Mesodermal cell (in vitro differentiated cells): Measurements from ENCODE around the gene ASPRV1. TPM values are rescaled to one million over a fixed set of nuclear protein-coding genes. Genes with fewer than 3 reads are reported as not detected.

Source experiments
- H3K27ac ChIP-seq: 2 replicates; pipeline ENCODE4 v1.7.0; 2013; ENCODE audit warnings: mild to moderate bottlenecking, low read depth, low read length, moderate library complexity; ENCODE audit not compliant: severe bottlenecking
- H3K36me3 ChIP-seq: 2 replicates; pipeline ENCODE4 v1.7.1; 2013; ENCODE audit warnings: mild to moderate bottlenecking, low read length, moderate library complexity; ENCODE audit not compliant: control insufficient read depth, insufficient read depth
- H3K4me1 ChIP-seq: one replicate; pipeline ENCODE4 v1.7.1; 2013; ENCODE audit warnings: mild to moderate bottlenecking, low read length; ENCODE audit not compliant: insufficient read depth, control insufficient read depth, poor library complexity, severe bottlenecking
- H3K4me3 ChIP-seq: 2 replicates; pipeline ENCODE4 v1.7.0; 2013; ENCODE audit warnings: low read length, control low read depth, mild to moderate bottlenecking; ENCODE audit not compliant: insufficient read depth, poor library complexity, severe bottlenecking; ENCODE audit errors: extremely low read depth
- H3K9me3 ChIP-seq: 2 replicates; pipeline ENCODE4 v1.7.1; 2013; ENCODE audit warnings: mild to moderate bottlenecking, low read length, moderate library complexity; ENCODE audit not compliant: control insufficient read depth
- WGBS, 2 experiments: methylation state at CpG; one replicate each; pipeline ENCODE4 v1.1.5; 2013; ENCODE audit warnings: missing lambda C conversion rate in 2 of 2; ENCODE audit not compliant: insufficient coverage in 2 of 2; 5-methylcytosine and 5-hydroxymethylcytosine counted together
- polyA plus RNA-seq, 2 experiments: library from polyadenylated mRNA; stranded (reverse); fragments of 50-300 nt; gene quantifications; one replicate each; pipeline ENCODE4 v1.2.3, GENCODE V29; 2013

Gene ASPRV1
- polyA plus RNA-seq (2013, experiment 1 of 2) = 0.85 TPM
- 0.51 TPM for polyA plus RNA-seq (2013, experiment 2 of 2)

DNA sequence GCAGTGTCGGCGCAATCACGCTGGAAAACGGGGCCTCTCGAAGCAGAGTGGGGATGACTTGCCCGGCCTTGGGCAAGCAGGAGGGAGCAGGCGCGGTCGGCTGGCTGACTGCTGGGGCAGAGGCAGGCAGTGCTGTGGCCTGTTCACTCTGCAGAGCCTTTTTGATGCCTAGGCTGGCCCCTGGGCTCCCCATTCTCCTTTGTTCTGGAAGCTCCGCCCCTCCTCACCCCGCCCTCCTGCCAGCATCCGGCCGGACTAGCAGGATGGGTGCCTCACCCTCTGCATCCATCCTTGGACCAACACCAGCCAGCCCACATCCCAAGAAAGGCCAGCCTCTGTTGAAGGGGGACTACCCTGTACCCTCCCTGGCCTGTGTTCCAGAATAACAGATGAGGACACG is at the start of gene ASPRV1:
Gene ASPRV1, minus strand, starts transcription at position 136 of the 400 bp plus-strand sequence. CDS start 195 bp downstream, outside the sequence.
- H3K27ac ChIP-seq = no peak within 1 kb of the TSS
- 92 to 95% methylated on average over 12 to 14 of the region's 14 CpGs for WGBS, 2 experiments
- H3K4me1 ChIP-seq = no peaks in the 10 kb centered on the region
- H3K4me3 ChIP-seq = no peak within 1 kb of the TSS
- H3K9me3 ChIP-seq = no peaks in the 10 kb centered on the region
- no peaks in the 10 kb centered on the region for H3K36me3 ChIP-seq

DNA sequence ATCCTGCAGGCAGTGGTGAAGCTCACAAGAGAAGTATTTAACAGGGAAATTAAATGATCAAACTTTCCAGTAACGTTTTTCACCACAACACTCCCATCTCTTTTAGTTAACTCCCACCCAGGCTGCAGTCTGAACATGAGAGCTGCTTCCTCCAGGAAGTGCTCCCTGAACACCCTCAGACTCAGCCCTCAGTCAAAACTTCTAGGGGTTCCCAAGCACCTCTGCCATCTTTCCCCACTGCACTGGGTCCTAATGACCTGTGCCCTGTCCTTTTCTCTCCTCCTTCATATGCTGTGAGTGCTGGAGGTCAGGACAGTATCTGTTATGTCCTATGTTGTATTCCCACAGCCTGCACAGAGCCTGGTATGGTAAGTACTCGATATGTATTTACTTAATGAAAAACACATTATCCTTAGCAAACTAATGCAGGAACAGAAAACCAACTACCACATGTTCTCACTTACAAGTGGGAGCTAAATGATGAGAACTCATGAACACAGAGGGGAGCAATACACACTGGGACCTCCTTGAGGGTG is 49.2 kb upstream of the ASPRV1 start:
- WGBS, 2 experiments = 86 to 88% methylated on average over 1 of the region's 2 CpGs
- Histone ChIP-seq H3K27ac (no peak overlapping the region), H3K9me3 (no peaks in the 10 kb centered on the region), H3K4me1 (no peaks in the 10 kb centered on the region), H3K36me3 (no peaks in the 10 kb centered on the region), H3K4me3 (no peak overlapping the region)

DNA sequence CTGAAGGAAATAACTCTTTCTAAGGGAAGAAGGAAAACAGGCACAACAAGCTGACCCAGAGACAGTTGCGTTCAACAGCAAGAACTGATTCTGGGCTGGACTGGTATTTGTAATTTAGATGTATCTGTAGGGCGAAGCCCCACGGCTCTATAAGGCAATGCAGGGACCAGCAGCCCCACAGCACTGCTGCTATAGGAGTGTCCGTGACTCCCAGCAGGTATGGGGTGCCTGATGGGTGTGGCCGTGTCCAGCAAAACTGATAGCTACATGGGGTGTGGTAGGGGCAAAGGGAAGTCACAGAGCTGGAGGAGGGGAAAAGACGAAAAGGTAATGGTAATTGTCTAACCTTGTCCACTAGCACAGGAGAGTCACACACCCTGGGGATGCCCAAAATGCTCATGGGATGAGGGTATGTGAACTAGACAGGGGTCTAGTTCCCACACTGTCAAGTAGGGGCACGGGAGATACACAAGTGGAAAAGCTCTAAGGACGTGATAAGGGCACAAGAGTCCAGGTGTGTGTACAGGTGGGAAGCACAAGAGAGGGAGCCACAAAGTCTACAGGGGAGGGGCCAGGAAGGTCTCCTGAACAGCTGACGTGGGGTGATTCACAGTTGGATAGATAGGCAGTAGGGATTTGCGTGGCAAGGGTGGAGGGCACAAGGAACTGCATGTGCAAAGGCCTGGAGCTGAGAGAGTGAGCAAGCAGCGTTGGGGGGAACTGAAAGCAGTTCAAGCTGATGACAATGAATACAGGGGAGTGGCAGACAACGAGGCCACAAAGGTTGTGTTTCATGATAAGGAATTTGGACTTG is 48.5 kb upstream of the ASPRV1 start:
- Histone ChIP-seq H3K36me3 (no peaks in the 10 kb centered on the region), H3K4me3 (no peak overlapping the region), H3K27ac (no peak overlapping the region), H3K4me1 (no peaks in the 10 kb centered on the region), H3K9me3 (no peaks in the 10 kb centered on the region)
- 89% methylated on average over 11 to 12 of the region's 12 CpGs for WGBS, 2 experiments

DNA sequence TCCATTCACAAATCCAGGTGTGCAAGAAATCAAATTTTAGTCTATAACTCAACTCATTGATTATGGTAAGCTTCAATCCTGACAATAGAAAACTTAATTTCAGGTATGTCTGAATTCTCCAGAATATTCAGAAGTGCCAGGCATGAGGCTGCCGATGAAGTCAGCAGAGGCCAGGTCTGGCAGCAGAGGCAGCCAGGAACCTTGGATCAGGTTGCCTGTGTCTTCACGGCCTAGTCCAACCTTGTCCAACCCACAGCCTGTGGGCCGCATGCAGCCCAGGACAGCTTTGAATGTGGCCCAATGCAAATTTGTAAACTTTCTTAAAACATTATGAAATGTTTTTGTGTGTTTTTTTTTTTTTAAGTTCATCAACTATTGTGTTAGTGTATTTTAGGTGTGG is 46.9 kb upstream of the ASPRV1 start:
- H3K27ac ChIP-seq = no peak overlapping the region
- WGBS, 2 experiments = 93 to 100% methylated on average over 1 to 2 of the region's 3 CpGs
- no peak overlapping the region for H3K4me3 ChIP-seq

DNA sequence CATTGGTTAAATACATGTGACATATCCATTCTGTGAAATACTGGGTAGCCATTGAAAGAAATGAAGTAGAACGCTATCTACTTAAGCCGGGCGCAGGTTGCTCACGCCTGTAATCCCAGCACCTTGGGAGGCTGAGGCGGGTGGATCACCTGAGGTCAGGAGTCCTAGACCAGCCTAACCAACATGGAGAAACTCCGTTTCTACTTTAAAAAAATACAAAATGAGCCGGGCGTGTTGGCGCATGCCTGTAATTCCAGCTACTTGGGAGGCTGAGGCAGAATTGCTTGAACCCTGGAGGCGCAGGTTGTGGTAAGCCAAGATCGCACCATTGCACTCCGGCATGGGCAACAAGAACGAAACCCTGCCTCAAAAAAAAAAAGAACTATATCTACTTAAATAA is 45.7 kb upstream of the ASPRV1 start:
- Histone ChIP-seq H3K27ac (no peak overlapping the region), H3K4me1 (no peaks in the 10 kb centered on the region), H3K36me3 (no peaks in the 10 kb centered on the region), H3K9me3 (no peaks in the 10 kb centered on the region), H3K4me3 (no peak overlapping the region)
- 94 to 95% methylated on average over 9 of the region's 13 CpGs for WGBS, 2 experiments

More for the DNA sequence above, 46.9 kb upstream of the ASPRV1 start:
- no peaks in the 10 kb centered on the region for H3K9me3 ChIP-seq
- no peaks in the 10 kb centered on the region for H3K4me1 ChIP-seq
- H3K36me3 ChIP-seq = no peaks in the 10 kb centered on the region

DNA sequence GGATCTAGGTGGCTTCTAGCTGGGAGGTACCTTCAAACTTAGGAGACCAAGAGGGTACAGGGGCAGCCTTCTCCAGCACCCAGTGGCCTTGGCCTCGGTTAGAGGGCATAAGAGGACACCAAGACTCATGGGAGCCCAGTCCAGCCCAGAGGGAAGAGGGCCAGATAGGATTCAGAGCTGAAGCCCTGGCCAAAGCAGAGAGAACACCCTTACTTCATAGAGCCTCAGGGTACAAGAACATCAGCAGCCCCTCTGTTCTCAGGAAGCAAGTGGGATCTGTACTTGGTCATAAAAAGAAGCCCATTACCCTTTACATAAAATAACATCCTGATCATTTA is 45.0 kb upstream of the ASPRV1 start:
- Histone ChIP-seq H3K9me3 (no peaks in the 10 kb centered on the region), H3K27ac (no peak overlapping the region), H3K36me3 (no peaks in the 10 kb centered on the region), H3K4me3 (no peak overlapping the region), H3K4me1 (no peaks in the 10 kb centered on the region)
- 77 to 100% methylated on average over 1 of the region's 1 CpG for WGBS, 2 experiments

DNA sequence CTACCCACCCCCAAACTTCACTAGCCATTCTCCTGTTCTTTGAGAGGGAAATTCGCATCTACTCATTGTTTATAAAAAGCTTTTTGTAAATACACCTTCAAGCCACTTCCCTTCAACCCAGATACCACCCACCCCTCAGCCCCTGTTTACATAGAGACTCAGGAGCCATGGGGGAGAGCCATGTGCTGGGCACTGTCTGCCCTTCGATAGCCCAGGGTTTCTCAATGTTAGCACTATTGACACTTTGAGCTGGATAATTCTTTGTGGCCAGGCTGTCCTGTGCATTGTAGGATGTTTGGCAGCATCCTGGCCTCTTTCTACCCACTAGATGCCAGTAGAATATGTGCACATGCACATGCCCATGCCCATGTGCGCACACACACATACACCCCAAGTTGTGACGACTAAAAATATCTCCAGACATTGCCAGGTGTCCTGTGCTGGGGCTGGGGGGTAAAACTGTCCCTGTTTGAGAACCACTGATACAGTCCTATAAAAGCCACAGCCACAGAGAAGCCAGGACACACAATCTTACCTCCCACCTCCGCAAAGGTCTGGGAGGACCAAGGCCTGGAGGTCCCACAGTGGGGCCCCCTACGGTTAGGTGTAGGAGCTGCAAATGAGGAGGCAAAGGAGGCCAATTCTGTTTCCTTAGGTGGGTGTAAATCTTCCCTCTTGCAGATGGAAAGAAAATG is 44.5 kb upstream of the ASPRV1 start:
- H3K36me3 ChIP-seq = no peaks in the 10 kb centered on the region
- no peak overlapping the region for H3K27ac ChIP-seq
- no peak overlapping the region for H3K4me3 ChIP-seq
- no peaks in the 10 kb centered on the region for H3K4me1 ChIP-seq
- no peaks in the 10 kb centered on the region for H3K9me3 ChIP-seq
- 60 to 100% methylated on average over 1 to 2 of the region's 6 CpGs for WGBS, 2 experiments

DNA sequence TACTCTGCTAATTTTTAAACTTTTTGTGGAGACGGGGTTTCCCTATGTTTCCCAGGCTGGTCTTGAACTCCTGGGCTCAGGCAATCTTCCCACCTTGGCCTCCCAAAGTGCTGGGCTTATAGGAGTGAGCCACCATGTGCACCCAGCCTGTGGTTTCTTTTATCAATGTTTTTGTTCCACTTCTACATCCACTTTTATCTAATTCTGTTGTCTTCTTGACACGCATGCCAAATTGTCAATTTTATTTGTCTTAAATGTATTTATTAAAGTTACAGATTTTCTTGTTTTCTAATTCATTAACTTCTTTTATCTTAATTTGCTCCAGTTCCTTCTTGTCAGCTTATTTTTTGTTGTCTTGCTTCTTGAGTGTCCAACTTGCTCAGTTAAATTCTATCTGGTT is 43.8 kb upstream of the ASPRV1 start:
- Histone ChIP-seq H3K9me3 (no peaks in the 10 kb centered on the region), H3K4me3 (no peak overlapping the region), H3K36me3 (no peaks in the 10 kb centered on the region), H3K4me1 (no peaks in the 10 kb centered on the region), H3K27ac (no peak overlapping the region)
- WGBS, 2 experiments = 75 to 100% methylated on average over 1 of the region's 2 CpGs

DNA sequence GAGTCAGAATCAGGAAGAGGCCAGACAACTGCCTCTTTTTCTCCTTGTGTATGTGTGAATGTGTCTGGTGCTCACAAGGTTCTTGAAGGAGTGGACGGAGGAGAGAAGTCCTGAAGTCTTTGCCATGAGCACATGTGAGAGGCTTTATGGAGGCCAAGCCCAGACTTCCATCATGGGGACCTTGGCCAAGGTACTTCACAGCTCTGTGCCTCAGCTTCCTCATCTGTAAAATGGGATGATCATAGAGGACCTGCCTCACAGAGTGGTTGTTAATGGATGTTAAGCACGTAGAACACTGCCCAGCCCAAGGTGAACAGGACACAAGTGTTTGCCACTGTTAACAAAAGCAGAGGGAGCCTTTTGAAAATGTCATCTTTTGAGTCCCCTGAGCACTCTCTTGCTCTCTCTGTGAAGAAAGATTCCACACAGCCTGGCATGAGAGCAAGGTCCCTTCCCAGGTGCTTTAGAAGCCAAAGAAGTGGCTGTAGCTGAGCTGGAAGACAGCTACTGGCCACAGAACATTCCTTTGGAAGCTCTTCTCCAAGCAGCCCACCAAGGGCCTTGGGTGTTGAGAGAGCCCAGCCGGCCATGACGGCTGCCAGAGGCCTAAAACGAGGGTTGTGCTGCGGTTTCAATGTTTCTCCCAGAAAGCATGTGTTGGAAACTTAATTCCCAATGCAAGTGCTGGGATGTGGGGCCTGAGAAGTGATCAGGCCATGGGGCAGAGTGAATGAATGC is 41.8 kb upstream of the ASPRV1 start:
- no peaks in the 10 kb centered on the region for H3K36me3 ChIP-seq
- no peaks in the 10 kb centered on the region for H3K9me3 ChIP-seq
- 88 to 93% methylated on average over 5 of the region's 6 CpGs for WGBS, 2 experiments
- H3K4me1 ChIP-seq = no peaks in the 10 kb centered on the region
- H3K4me3 ChIP-seq = no peak overlapping the region
- no peak overlapping the region for H3K27ac ChIP-seq

DNA sequence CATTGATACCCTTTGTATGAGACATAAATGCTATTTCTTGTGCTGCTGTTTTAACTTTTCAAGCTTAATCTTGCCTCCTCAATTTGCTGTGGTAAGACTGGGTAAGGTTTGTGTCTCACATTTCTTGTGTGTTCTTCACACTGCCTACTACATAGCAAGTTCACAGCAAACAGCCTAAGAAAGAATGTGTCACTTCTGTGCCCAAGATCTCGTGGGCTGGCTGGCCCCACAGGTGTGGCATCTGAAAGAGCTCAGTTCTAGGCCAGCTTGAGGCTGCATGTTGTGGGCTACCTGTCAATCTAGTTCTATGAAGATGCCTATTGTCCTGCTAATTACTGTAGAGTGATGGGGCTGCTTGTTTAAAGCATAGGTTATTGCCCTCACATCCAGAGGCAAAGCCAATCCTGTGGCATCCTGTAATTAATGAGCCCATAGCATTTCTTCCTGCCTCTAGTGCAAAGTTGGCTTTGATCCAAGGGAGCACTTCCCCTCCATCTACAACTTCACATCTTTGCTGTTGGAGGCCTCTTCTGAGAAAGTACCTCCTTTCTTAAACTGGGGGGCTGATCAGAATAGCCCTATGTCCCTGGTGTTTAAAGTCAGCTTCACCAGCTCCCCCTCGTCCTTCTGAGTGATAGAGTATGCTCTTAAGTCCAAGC is 40.9 kb upstream of the ASPRV1 start:
- Histone ChIP-seq H3K4me3 (no peak overlapping the region), H3K27ac (no peak overlapping the region), H3K4me1 (no peaks in the 10 kb centered on the region), H3K9me3 (no peaks in the 10 kb centered on the region), H3K36me3 (no peaks in the 10 kb centered on the region)
- WGBS, 2 experiments = 84 to 86% methylated on average over 1 to 2 of the region's 2 CpGs
